NCI-H2196 treated with DMSO at 0.1 percent for 48 hours (cell line): ENCODE measurements around the gene MYO1F.
"Not testable (repeated sequence)": the region's sequence is repeated elsewhere in the genome, so short reads cannot be mapped to it uniquely, and the experiment has no call there.

Experiments
- DNase-seq: peaks from one replicate; lab custom pipeline; 2025; ENCODE audit not compliant: unreplicated experiment; lab: John Stamatoyannopoulos, UW

Gene MYO1F

DNA sequence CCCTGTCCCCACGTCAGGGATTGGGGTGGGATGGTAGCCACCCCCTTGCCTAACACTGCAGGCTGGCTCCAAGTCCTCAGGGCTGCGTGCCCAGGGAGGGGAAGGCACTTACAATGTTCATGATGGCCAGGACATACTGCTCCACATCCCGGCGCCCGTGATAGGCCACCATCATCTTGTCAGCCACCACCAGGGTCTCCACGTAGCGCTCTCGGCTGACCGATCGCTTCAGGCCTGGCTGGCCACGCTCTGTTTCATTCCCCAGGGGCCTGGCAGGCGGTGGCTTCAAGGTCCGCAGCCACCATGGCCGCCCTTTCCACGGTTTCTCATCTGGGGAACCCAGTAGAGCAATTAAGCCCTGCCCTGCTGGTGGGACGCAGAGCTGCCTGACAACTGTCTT is 23.6 kb upstream of the MYO1F start:
- DNase-seq: no peak

DNA sequence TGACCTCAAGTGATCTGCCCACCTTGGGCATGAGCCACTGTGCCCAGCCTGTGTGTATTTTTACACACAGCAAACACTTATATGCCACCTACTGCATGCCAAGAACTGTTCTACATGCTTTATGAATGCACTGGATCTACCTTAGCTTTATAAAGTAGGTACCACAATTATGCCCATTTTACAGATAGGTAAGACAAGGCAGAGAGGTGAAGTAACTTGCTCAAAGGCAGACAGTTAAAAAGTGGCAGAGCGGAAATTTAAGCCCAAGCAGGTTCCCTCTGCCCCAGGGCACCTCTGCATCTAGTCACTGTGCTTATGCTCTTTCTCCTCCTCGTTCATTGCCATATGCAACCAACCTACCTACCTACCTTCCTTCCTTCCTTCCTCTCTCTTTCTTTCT is 22.8 kb upstream of the MYO1F start:
- DNase-seq: no peak

DNA sequence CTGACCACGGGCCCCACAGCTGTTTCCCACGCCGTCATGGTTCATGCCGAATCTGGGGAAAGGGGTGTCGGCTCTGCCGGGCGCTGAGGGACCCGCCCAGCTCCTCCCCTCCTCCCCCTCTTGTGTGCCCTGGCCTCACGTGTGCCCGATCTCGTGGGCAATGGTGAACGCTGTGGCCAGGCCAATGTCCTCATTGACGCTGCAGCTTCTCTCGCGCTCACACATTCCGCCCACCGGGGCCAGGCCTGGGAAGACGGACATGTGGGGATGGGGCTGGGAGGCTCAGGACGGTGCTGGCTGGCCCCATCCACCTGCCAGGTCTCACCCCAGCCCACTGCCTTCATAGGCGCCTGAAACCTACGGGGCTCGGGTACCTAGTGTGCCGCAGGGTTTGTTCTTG is 18.9 kb upstream of the MYO1F start:
- DNase-seq: no peak

DNA sequence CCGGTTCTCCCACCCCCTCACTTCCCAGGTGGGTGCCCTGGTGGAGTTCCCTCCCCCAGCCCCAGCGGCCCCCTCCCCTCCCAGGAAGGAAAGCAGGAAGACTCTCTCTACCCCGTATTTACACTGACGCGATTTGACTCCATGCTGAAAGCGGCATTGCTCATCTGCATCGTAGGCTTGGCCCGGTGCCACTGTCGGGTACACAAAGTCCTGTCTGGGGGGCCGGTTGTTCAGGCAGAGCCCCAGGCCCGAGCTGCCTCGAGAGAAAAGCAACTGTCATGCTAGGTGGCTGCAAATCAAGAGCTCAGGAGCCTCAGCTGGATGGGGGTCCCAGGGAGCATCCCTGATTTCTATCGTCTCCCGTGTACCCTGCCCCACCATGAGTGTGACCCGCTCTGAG is 18.4 kb upstream of the MYO1F start:
- no peak for DNase-seq

DNA sequence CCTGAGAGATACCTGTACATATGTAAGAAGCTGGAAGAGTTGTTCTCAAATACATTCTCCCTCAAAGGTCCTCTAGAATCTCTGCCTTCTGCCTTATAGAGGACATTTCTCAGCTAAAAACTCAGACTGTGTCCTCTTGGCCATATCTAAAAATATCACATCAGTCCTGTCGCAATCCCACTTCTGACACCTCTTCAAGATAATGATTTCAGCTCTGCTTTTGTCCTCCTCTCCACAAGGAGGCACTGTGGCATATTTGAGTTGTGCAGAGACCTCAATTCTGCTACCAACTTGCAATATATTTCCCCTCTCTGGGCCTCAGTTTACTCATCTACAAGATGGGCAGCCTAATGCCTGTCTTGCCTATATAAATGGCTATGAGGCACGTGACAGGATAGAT is 16.7 kb upstream of the MYO1F start:
- no peak for DNase-seq

DNA sequence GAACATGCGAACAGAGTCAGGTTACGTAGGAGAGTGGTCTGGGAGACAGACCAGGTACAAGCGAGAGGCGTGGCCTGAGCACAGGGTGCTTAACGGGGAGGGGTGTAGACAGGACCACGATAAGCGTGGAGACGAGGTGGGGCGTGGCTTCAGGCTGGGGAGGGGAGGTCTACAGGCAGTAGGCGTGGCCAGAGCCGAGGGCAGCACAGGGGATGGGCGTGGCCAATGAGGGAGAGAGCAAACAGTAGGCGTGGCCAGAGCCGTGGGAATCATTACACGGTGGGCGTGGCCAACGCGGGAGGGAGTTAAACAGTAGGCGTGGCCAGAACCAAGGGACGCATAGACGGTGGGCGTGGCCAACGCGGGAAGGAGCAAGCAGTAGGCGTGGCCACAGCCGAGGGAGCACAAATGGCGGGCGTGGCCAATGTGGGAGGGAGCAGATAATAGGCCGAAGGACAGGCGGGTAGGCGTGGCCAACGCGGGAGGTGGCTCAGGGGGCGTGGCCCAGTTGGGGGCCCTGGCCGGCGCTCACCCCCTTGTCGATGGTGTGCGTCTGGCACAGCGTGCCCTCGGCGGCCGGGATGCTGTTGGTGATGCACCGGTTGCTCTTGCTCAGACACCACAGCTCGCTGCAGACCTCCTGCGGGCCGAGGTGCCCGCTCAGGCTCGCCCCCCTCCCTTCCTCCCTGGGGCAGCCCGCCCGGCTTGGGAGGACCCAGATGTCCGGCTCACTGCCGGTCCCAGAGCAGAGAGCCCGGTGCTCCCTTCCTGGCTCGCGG is 15.2 kb upstream of the MYO1F start:
- DNase-seq: no peak

DNA sequence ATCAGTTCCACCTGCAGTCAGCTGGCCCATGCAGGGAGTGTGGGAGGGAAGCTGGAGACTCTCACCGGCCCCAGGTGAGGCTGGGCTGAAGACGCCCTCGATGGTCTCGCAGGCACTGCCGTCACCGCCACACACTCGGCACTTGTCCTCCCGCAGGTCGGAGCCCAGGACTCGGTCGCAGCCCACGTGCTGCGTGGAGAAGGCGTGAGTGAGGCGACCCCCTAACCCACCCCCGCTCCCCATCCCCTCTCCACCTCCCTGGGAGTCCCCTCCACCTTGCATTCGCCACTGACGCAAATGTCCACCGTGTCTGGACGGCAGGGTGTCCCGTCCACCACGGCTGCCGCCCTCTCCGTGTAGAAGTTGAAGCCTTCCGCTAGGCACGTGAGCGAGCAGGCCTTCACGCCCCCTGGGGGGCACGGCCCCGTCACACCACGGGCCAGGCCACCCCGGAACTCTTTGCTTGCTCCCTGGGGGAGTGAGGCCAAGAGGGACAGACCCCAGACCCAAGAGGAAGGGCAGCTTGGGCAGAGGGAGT is 12.0 kb upstream of the MYO1F start:
- DNase-seq: no peak

DNA sequence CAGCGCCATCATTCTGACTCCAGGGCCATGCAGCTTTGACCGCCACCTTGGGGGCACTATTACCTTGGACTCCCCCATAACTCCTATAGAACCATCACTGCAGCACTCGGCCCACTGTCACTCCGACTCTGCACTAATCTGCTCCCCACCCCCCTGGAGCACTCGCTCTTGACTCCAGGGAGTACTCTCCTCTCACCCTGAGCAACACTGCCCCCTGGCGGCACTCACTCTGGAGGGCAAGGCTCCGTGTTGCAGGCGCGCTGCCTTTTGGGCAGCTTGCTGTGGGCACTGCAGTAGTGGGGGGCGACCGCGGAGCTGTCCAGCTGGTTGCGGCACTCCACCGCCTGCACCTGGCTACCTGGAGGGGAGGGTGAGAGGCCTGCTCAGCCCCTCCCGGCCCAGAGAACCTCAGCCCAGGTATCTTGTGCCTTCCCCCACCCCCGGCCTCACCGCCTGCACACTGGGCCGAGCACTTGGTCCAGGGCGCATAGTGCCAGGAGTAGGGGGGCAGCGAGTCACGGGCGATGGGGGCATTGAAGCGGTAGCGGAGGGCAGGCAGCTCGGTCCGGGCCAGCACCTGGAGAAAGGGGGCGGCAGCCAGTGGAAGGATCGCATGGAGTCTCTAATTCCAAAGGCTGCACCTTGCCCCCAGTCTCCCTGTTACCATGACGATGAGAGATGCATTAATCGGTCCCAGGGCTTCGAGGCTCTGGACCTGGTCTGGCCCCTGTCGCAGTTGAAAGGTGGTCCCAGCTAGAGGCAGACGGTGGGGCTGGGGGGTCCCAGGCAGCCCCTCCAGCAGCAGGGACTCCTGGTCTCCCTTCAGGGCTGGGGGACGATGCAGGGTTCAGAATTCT is 8.9 kb upstream of the MYO1F start:
- peak; percentile 25 for DNase-seq

DNA sequence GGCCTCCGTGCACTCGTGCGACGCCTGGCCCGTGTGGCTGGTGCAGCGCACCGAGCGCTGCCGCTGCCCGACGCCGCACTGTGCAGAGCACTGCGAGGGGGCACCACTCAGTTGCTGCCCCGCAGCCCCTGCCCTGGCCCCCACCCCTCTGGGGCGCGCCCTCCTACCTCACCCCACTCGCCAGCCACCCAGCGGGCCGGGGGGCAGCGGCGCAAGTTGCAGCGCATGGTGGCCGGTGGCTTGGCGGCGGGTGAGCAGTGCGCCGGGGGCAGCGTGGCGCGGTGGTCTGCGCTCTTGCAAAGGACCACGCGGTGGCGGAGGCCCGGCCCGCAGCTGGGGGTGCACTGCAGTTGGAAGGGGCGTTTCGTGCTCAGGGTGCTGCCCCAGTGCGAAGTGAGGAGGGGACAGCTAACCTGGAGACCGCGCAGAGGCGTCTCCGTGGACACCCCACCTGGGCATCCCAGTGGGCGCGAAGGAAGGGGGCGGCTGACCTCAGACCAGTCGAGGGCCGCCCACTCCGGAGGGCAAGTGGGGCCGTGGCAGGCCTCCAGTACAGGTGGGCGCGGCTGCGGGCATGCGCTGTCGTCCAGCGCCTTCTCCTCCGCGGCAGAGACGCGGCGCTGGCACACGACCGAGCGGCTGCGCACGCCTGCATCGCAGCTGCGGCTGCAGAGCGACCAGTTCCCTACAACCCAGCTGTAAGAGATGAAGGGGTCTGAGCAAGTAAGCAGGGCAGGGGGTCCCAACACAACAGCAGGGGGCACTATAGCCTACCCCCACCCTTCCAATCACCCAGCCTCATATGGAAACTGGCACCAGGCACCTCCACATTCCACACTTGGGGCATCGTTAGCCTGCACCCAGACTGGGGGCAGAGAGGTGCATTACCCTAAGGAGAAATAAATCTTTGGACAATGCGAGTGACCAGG is 8.0 kb upstream of the MYO1F start:
- DNase-seq: no peak

DNA sequence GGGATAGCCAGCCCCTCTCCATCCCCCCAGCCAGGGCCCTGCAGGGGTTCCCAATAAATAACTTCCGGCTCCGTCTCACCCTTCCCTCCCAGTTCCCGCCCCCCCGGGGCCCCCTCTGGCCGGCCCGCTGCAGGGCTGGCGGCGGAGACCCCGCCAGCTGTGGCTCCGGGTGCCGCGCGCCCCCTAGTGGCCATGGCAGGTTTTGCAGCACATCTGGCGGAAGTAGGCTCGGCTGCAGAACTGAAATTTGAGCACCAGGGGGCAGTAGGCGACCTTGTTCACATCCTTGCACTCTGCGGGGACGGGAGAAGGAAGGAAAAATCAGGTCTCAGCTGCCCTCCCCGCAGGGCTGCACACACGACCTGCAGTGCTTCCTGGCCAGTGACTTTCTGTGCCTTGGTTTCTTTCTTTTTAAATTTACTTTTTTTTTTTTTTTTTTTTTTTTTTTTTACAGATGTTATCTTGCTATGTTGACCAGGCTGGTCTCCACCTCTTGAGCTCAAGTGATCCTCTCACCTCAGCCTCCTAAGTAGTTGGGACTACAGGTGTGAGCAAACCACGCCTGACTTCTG is 3.6 kb upstream of the MYO1F start:
- DNase-seq: peak; percentile 66

DNA sequence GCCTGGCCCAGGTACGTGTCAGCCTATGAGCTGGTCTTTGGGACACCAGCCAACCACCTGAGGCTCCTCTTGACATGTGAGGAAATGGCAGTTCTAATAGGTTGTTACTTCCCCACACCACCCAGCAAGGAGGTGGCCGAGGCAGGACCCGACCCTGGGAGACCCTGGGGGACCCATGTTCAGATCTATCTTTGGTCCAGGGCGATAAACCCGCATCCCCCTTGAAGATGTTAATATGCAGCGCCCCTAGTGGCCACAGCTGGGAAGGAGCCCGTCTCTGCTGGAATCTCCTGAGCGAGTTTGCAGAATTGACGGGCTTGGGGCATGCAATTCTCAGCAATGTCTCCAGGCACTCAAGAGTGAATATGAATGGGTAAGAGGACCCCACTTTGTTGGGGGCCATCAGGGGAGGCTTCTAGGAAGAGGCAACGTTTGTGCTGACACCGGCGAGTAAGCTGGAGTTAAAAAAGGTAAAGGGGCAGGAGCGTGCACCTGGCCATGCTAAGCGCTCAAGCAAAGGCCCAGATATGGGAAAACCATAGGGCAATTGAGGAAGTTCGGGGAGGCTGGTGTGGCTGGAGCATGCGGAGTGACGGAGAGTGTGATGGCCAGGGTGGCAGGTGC is 1.5 kb upstream of the MYO1F start:
- peak; percentile 7 for DNase-seq

DNA sequence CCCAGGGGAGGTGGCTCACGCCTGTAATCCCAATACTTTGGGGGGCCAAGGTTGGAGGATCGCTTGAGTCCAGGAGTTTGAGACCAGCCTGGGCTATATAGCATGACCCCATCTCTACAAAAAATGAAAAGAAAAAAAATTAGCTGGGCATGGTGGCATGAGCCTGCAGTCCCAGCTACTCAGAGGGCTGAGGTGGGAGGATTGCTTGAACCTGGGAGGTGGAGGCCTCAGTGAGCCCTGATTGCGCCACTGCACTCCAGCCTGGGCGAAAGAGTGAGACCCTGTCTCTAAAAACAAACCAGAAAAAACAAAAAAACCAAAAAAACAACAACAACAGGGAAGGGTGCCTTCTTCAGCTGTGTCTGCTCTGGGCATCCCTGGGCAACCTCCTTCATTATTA is 499 bp upstream of the MYO1F start:
- DNase-seq: no peak

DNA sequence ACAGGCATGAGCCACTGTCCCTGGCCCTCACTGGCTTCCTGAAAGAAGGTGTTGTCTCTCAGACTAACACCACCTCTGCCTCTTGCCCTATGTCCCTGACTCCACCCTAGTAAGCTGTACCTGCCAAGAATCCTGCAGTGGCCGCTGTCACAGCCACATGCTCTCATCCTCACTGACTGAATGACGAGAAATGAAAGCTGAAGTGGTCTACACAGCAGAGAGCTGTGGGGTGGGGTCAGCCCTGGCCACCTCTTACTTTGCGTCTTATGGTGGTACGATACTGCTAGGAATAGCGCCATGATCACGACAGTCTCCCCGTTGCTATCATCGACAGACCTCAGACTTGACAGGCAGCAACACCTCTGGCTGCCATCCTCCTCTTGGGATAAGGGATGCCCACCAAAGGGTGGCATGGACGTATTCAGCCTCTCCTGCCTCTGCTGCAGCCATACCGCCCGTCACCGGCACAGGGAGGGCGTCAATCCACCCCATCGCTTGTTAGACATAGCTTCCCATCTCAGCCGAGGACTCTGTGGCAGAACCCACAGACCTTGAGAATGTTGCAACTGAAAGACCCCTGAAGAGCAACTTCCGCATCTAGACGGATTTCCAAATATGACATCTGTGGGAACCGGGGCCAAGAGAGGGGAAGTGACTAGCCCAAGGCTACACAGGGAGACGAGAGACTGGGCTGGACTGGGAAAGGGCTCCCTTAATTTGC is 809 bp downstream of the MYO1F start:
- DNase-seq: no peak

DNA sequence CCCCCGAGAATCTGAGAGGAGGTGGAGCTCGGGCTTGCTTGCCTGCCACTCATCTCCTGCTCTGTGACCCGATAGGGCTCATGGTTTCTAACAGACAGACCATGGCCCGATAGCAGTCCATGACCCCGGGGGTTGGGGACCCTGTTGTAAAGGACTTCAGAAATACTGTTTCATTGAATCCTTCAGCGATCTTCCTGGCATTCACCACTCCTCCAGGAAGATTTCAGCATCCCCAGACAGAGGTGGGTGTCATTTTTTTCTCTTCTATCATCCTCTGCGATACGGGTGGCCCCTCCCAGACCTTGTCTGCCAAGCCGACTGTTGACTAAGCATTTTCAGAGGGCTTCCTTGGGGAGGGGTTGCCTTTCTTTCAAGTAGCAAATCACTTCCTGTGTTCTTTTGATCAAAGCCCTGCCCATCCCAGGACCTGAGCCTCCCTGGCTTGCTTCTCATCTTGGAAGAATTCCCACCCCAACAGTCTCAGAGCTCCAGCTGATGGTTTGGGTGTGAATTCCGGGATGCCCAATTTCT is 1.7 kb downstream of the MYO1F start:
- DNase-seq: no peak

DNA sequence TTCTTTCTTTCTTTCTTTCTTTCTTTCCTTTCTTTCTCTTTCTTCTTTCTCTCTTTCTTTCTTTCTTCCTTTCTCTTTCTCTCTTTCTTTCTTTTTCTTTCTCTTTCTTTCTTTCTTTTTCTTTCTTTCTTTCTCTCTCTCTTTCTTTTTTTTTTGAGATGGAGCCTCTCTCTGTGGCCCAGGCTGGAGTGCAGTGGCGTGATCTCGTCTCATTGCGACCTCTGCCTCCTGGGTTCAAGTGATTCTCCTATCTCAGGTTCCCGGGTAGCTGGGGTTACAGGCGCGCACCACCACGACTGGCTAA is 2.7 kb downstream of the MYO1F start:
- DNase-seq: not testable (repeated sequence)

DNA sequence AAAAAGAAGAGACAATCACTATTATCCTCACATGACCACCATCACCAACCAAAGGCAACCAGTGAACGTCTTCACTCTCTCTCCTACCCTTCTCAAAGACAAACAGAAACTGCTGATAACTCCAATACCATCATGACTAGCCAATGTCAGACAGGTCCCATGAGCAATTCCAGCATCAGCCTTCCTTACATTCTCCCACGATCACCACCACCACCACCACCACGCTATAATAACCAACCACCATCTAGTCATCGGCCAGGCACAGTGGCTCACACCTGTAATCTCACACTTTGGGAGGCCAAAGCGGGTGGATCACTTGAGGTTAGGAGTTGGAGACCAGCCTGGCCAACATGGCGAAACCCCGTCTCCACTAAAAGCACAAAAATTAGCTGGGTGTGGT is 3.9 kb downstream of the MYO1F start:
- no peak for DNase-seq

DNA sequence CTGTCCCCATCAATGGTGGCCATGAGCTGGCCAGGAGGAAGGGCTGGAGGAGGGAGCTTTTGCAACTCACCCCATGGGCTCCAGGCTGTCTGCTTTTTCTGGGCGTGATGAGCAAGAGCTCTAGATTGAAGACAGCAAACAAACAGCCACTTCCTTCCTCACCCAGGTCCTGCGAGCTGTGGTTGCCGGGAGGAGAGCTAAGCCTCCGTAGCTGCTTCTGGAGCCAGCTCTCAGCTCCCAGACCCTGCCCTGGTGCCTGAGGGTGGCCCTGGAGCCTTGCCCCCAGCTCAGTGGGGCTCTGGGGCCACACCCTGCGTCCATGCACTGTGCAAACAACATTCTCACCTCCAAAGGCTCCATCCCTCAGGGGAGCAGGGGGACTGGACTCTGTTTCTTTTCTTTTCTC is 6.2 kb downstream of the MYO1F start:
- DNase-seq: no peak

DNA sequence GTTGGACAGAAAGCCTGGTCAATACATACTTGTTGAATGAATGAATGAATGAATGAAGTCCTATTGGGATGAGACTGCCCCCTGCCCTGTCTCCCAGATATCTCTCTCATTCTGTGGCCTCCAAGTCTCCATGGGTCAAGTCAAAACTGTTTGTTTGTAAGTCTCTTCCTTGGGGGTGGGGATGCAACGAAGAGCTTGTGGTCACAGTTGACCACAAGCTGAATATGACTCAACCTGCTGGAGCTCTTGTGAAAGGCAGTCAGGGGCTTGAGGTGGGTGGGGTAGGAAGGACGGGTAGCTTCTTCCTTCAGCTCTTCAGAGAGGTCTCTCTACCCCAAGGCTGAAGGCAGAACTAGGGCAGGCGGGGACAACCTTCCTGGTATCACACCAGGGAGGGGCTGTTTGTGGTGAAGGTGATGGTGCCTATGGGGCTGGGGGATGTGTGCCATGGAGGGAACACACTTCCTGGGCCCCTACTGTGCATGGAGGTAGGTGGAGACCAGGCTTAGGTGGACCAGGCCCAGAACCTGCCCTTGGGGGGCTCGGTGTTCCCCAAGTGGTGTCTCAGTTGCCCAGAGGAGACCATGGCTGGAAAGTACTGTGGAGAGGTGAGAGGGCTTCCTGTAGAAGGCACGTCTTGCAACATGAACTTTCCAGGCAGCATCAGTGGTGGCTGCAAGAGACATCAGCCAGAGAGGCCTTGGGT is 8.0 kb downstream of the MYO1F start:
- no peak for DNase-seq
